Upper lobe of left lung (tissue), 6 donors: Measurements from ENCODE around the gene ZNF229. TPM values are rescaled to one million over a fixed set of nuclear protein-coding genes. Genes with fewer than 3 reads are reported as not detected.

Source experiments
- ATAC-seq, 2 donors: fragments of 200-7000 bp; cut with Tn5 transposase; one replicate each; pipeline ENCODE4 v1.9.1; 2022; ENCODE audit warnings: mild to moderate bottlenecking in 2 of 2, moderate library complexity in 2 of 2; ENCODE audit not compliant: low FRiP score in 2 of 2
- DNase-seq, 2 donors: peaks; one replicate each; pipeline ENCODE4 v3.0.0-alpha.2; 2019 to 2020
- H3K27ac ChIP-seq, 4 donors: fragments of 200-600 bp; sonication (generic); one replicate each; pipeline ENCODE4 v1.5.1; 2016 to 2019
- H3K27me3 ChIP-seq, 4 donors: fragments of 200-600 bp; sonication (generic); one replicate each; pipeline ENCODE4 v1.5.1; 2017 to 2019
- H3K36me3 ChIP-seq, 4 donors: fragments of 200-600 bp; sonication (generic); one replicate each; pipeline ENCODE4 v1.5.1; 2016 to 2019
- H3K4me1 ChIP-seq, 4 donors: fragments of 200-600 bp; sonication (generic); one replicate each; pipeline ENCODE4 v1.5.1; 2018 to 2019
- H3K4me3 ChIP-seq, 4 donors: fragments of 200-600 bp; sonication (generic); one replicate each; pipeline ENCODE4 v1.5.1; 2017 to 2019; ENCODE audit warnings: mild to moderate bottlenecking in 2 of 4, moderate library complexity in 1 of 4
- H3K9me3 ChIP-seq, 4 donors: fragments of 200-600 bp; sonication (generic); one replicate each; pipeline ENCODE4 v1.5.1; 2018 to 2019
- EP300 ChIP-seq, 4 donors: sonication (generic); formaldehyde crosslinking; IDR thresholded peaks; one replicate each; pipeline ENCODE4 v1.5.1; 2017; ENCODE audit warnings: antibody characterized with exemption in 4 of 4, control low read depth in 2 of 4
- POLR2A ChIP-seq, 4 donors: fragments of 450-650 bp; IDR thresholded peaks; one replicate each; pipeline ENCODE4 v1.5.1; 2016 to 2017; ENCODE audit warnings: antibody characterized with exemption in 4 of 4, mild to moderate bottlenecking in 2 of 4
- POLR2AphosphoS5 ChIP-seq, 2 donors: sonication (generic); formaldehyde crosslinking; IDR thresholded peaks; one replicate each; pipeline ENCODE4 v1.5.1; 2017; ENCODE audit warnings: antibody characterized with exemption in 2 of 2
- WGBS, 2 donors: methylation state at CpG; one replicate each; pipeline ENCODE4 v1.1.5; 2017 to 2018; 5-methylcytosine and 5-hydroxymethylcytosine counted together
- total RNA-seq, 6 donors: library from RNA; depleted of rRNA in 4 of 6; stranded (reverse); fragments of >200 nt in 4 of 6; gene quantifications; one replicate each; pipeline versions ENCODE4 v1.1.0 to v1.2.1, GENCODE V29; 2016 to 2021
- TF ChIP-seq, protein P1 (sequence below), 6 experiments: fragments of 450-650 bp in 4 of 6; fragments of 200-600 bp in 2 of 6; sonication (generic) in 2 of 6; IDR thresholded peaks; one replicate each; pipeline ENCODE4 v1.5.1; 2016 to 2019; ENCODE audit warnings: antibody characterized with exemption in 6 of 6
- donor health status: DM: no; HTN: no; CAD: no; lungs with moderate emphysema.
- donor health status: DM: no; HTN: yes; CAD: no; lungs with severe emphysema.

Gene ZNF229
- total RNA-seq, 6 donors from 2014 or later, result 1.4 to 2.2 (median 1.8) TPM

DNA sequence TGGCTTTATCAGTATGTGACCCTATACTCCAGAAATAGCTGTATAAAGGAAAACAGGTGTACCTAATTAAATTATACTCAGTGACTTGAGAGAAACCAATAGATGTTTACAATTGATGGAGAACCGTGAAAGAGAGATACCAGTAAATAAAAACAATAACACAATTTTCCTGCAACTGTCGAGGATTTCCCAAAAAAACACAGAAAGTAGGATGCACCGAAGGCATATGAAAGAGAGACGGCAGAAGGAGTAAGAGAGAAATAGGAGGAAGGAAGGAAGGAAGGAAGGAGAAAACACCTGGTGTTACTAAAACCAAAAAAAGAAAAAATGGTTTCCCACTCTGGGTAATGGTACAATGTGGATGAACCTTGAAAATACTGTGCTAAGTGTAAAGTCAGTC is 6.8 kb upstream of the ZNF229 start:
- Histone ChIP-seq H3K9me3 (peaks cover 3 to 74% (median 36%) of the 10 kb centered on the region in 4 donors), H3K27ac (no peak overlapping the region), H3K4me1 (no peaks in the 10 kb centered on the region), H3K36me3 (no peaks in the 10 kb centered on the region), H3K4me3 (no peak overlapping the region), H3K27me3 (no peaks in the 10 kb centered on the region)
- DNase-seq (no peak), ATAC-seq (no peak)
- WGBS, 2 donors, result 67 to 71% methylated on average over 3 to 4 of the region's 4 CpGs
- TF ChIP-seq, protein P1, sequence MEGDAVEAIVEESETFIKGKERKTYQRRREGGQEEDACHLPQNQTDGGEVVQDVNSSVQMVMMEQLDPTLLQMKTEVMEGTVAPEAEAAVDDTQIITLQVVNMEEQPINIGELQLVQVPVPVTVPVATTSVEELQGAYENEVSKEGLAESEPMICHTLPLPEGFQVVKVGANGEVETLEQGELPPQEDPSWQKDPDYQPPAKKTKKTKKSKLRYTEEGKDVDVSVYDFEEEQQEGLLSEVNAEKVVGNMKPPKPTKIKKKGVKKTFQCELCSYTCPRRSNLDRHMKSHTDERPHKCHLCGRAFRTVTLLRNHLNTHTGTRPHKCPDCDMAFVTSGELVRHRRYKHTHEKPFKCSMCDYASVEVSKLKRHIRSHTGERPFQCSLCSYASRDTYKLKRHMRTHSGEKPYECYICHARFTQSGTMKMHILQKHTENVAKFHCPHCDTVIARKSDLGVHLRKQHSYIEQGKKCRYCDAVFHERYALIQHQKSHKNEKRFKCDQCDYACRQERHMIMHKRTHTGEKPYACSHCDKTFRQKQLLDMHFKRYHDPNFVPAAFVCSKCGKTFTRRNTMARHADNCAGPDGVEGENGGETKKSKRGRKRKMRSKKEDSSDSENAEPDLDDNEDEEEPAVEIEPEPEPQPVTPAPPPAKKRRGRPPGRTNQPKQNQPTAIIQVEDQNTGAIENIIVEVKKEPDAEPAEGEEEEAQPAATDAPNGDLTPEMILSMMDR (IDR thresholded peaks at IDR 0.05), result no peak
- TF ChIP-seq POLR2A (IDR thresholded peaks at IDR 0.05) (no peak), POLR2AphosphoS5 (IDR thresholded peaks at IDR 0.05) (no peak), EP300 (IDR thresholded peaks at IDR 0.05) (no peak)

DNA sequence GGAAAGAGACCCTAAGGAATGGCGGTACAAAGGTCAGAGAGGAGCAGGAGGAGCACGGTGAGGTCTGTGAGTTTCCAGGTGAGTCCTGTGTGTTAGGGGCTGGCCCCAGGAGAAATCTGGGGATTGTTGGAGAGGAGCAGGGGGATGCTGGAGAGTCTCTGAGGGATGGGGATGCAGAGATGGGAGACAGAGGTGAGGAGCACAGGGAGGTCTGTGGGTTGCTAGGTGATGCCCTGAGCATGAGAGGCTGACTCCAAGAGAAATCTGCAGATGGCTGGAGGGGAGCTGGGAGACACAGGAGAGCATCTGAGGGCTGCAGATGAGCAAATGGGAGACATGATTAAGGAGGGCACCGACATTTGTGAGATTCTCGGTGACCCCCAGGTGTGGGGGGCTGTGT is 4.1 kb upstream of the ZNF229 start:
- Histone ChIP-seq H3K4me3 (no peak overlapping the region), H3K27me3 (no peaks in the 10 kb centered on the region), H3K27ac (no peak overlapping the region), H3K4me1 (peaks cover 0 to 4% (median 0%) of the 10 kb centered on the region in 4 donors), H3K36me3 (no peaks in the 10 kb centered on the region), H3K9me3 (peaks cover 7 to 71% (median 45%) of the 10 kb centered on the region in 4 donors)
- DNase-seq (no peak), ATAC-seq (peak in 1 of 2 donors; percentile 62)
- TF ChIP-seq POLR2AphosphoS5 (IDR thresholded peaks at IDR 0.05) (no peak), EP300 (IDR thresholded peaks at IDR 0.05) (no peak), POLR2A (IDR thresholded peaks at IDR 0.05) (no peak)
- TF ChIP-seq, protein P1 (IDR thresholded peaks at IDR 0.05), result no peak
- 88 to 90% methylated on average over 4 of the region's 4 CpGs for WGBS, 2 donors

DNA sequence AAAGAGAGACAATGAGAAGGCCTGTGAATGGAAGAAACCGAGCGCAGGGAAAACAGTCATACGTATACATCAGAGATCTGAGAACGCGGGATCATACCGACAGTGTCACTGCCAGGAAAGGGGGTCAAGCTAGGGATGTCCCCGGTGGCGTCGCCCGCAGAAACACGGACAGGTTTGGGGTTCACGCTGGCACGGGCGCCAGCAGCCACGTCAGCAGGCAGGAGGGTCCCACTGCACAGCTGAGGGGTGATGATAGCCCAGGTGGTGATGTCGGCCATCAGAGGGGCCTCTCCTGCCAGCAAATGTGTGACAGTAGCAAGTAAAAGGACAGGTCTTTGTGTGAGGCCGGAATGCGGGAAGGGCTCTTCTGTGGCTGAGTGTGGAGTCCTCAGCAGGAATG is 3.4 kb upstream of the ZNF229 start:
- Histone ChIP-seq H3K4me1 (peaks cover 0 to 4% (median 0%) of the 10 kb centered on the region in 4 donors), H3K36me3 (no peaks in the 10 kb centered on the region), H3K4me3 (no peak overlapping the region), H3K27ac (no peak overlapping the region), H3K9me3 (peaks cover 9 to 71% (median 43%) of the 10 kb centered on the region in 4 donors), H3K27me3 (no peaks in the 10 kb centered on the region)
- ATAC-seq, result no peak
- peak in 1 of 2 donors; percentile 46 for DNase-seq
- 90 to 94% methylated on average over 17 to 18 of the region's 18 CpGs for WGBS, 2 donors
- no peak for TF ChIP-seq POLR2A (IDR thresholded peaks at IDR 0.05)
- TF ChIP-seq, protein P1 (IDR thresholded peaks at IDR 0.05), result no peak

DNA sequence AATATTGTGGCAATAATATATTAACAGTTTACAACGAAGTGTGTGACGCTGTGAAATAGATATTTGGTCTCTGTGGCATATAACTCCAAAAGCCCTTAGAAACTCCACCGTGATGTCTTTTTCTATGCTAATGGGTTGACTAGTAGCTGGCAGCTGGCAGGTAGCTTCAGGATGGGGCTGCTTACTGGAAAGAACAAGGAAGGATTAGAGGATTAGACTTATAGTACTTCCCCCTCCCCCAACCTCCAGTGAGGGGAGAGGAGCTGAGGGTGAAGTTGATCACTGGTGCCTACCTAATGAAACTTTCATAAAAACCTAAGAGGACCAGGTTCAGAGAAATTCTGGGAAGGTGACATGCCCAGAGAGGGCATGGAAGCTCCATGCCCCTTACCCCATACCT is 9.8 kb downstream of the ZNF229 start:
- Histone ChIP-seq H3K4me3 (no peak overlapping the region), H3K4me1 (no peaks in the 10 kb centered on the region), H3K9me3 (peaks cover 3 to 83% (median 65%) of the 10 kb centered on the region in 4 donors), H3K27ac (no peak overlapping the region), H3K36me3 (peaks cover 0 to 5% (median 2%) of the 10 kb centered on the region in 4 donors), H3K27me3 (no peaks in the 10 kb centered on the region)
- 99 to 100% methylated on average over 3 of the region's 3 CpGs for WGBS, 2 donors
- DNase-seq (no peak), ATAC-seq (no peak)
- TF ChIP-seq EP300 (IDR thresholded peaks at IDR 0.05) (no peak), POLR2AphosphoS5 (IDR thresholded peaks at IDR 0.05) (no peak), POLR2A (IDR thresholded peaks at IDR 0.05) (no peak)
- TF ChIP-seq, protein P1 (IDR thresholded peaks at IDR 0.05), result no peak

DNA sequence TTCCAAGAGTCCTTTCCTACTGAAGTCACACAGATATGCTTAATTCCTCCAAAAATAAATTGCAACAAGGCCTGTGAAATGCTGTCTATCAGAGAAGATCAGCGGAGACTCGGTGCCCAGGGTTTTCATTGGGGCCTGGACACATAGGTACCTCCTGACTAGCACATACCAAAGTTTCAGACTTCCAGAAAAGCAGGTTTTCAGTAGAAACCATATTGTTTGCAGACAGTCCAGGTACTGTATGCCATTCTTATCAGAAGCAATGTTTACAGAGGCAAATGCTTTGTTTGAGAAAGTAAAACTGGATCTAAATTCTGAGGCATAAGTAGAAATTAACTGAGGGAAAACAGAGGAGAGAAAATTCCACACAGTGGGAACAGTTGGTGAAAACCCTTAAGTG is 12.8 kb downstream of the ZNF229 start:
- H3K9me3 ChIP-seq, result peaks cover 10 to 80% (median 71%) of the 10 kb centered on the region in 4 donors
- no peaks in the 10 kb centered on the region for H3K4me1 ChIP-seq
- H3K4me3 ChIP-seq, result no peak overlapping the region
- H3K27me3 ChIP-seq, result no peaks in the 10 kb centered on the region
- WGBS, 2 donors, result 91% methylated on average over 2 of the region's 2 CpGs
- peaks cover 0 to 13% (median 0%) of the 10 kb centered on the region in 4 donors for H3K36me3 ChIP-seq
- no peak overlapping the region for H3K27ac ChIP-seq
- TF ChIP-seq POLR2A (IDR thresholded peaks at IDR 0.05), result no peak
- no peak for TF ChIP-seq POLR2AphosphoS5 (IDR thresholded peaks at IDR 0.05)
- no peak for TF ChIP-seq EP300 (IDR thresholded peaks at IDR 0.05)
- TF ChIP-seq, protein P1 (IDR thresholded peaks at IDR 0.05), result no peak
- ATAC-seq (no peak), DNase-seq (no peak)
